Lung (tissue), 12 donors: Measurements from ENCODE around the gene CST7. TPM values are rescaled to one million over a fixed set of nuclear protein-coding genes. Genes with fewer than 3 reads are reported as not detected.

Source experiments
- ATAC-seq: fragments of 200-7000 bp; cut with Tn5 transposase; one replicate; pipeline ENCODE4 v1.9.1; 2020; ENCODE audit warnings: moderate number of reproducible peaks; ENCODE audit not compliant: insufficient read depth, low FRiP score
- DNase-seq, 3 donors: peaks; one replicate each; pipeline ENCODE4 v3.0.0-alpha.2; 2013 to 2017
- H3K27ac ChIP-seq, 2 donors: one replicate each; pipeline ENCODE4 v1.5.1; 2013; ENCODE audit warnings: mild to moderate bottlenecking in 2 of 2, moderate library complexity in 2 of 2, control low read depth in 1 of 2, inconsistent platforms in 1 of 2, low read depth in 1 of 2, low read length in 1 of 2
- H3K27me3 ChIP-seq, 3 donors: one replicate each; pipeline ENCODE4 v1.5.1; 2013; ENCODE audit warnings: low read length in 2 of 3; ENCODE audit not compliant: control insufficient read depth in 3 of 3, insufficient read depth in 3 of 3
- H3K36me3 ChIP-seq, 4 donors: one replicate each; pipeline ENCODE4 v1.5.1; 2013; ENCODE audit warnings: low read length in 4 of 4, mild to moderate bottlenecking in 1 of 4, moderate library complexity in 1 of 4; ENCODE audit not compliant: control insufficient read depth in 4 of 4, insufficient read depth in 4 of 4
- H3K4me1 ChIP-seq, 5 donors: one replicate each; pipeline ENCODE4 v1.5.1; 2013; ENCODE audit warnings: low read length in 5 of 5, mild to moderate bottlenecking in 2 of 5, moderate library complexity in 1 of 5; ENCODE audit not compliant: control insufficient read depth in 5 of 5, insufficient read depth in 5 of 5
- H3K4me3 ChIP-seq: one replicate; pipeline ENCODE4 v1.5.1; 2013; ENCODE audit warnings: mild to moderate bottlenecking, control low read depth, moderate library complexity
- H3K9ac ChIP-seq, 2 donors: one replicate each; pipeline ENCODE4 v1.5.1; 2013; ENCODE audit warnings: low read length in 2 of 2, control low read depth in 1 of 2; ENCODE audit not compliant: insufficient read depth in 1 of 2
- H3K9me3 ChIP-seq, 4 donors: one replicate each; pipeline ENCODE4 v1.5.1; 2013; ENCODE audit warnings: low read length in 3 of 4, mild to moderate bottlenecking in 1 of 4, moderate library complexity in 1 of 4; ENCODE audit not compliant: control insufficient read depth in 4 of 4, insufficient read depth in 3 of 4
- WGBS, 2 donors: extraction: QIAGEN DNeasy Blood & Tissue Kit; methylation state at CpG; one replicate each; pipeline ENCODE4 v1.1.7; 2013; 5-methylcytosine and 5-hydroxymethylcytosine counted together
- polyA plus RNA-seq, 2 donors: library from polyadenylated mRNA; stranded (reverse); fragments of 200-250 nt; gene quantifications; one replicate each; pipeline ENCODE4 v1.2.1, GENCODE V29; 2013
- total RNA-seq, 2 donors: library from RNA; depleted of rRNA in 1 of 2; stranded (reverse); fragments of >200 nt in 1 of 2; gene quantifications; one replicate each; pipeline ENCODE4 v1.2.1, GENCODE V29; 2014 to 2021
- TF ChIP-seq, protein P1 (sequence below): IDR thresholded peaks from 2 replicates; pipeline ENCODE4 v1.5.1; 2012; ENCODE audit warnings: mild to moderate bottlenecking; ENCODE audit errors: control extremely low read depth, extremely low read depth
- donor health status: control.
- donor health status: control.
- donor health status: Bipolar disorder and iron deficiency.
- donor health status: healthy.
- donor health status: DM: yes; HTN: yes; CAD: no.

Gene CST7
- total and polyA plus RNA-seq, 4 donors = 4.7 to 119 (median 8.4) TPM

DNA sequence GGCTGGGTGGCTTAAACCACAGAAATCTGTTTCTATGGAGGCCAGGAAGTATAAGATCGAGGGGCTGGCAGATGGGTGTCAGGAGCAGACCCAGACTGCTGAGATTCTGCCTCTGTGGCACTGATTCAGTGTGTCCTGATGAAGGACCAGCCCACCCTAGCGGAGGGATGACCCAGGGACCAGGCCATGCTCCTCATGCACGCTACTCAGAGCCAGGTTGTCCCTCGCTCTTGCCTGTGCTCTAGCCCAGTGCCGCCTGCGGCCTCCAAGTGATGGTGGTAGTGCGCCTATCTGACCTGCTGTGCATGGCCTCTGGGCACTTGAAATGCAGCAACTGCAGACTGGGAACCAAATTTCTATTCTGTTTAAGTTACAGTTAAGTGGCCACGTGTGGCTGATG lies 56.6 kb downstream of the CST7 start:
- Histone ChIP-seq H3K4me1 (peaks cover 0 to 3% (median 0%) of the 10 kb centered on the region in 5 donors), H3K27ac (no peak overlapping the region), H3K9ac (no peak overlapping the region), H3K4me3 (no peak overlapping the region), H3K36me3 (peaks cover 0 to 31% (median 12%) of the 10 kb centered on the region in 4 donors), H3K27me3 (no peaks in the 10 kb centered on the region), H3K9me3 (peaks cover 0 to 3% (median 0%) of the 10 kb centered on the region in 4 donors)
- TF ChIP-seq, protein P1, sequence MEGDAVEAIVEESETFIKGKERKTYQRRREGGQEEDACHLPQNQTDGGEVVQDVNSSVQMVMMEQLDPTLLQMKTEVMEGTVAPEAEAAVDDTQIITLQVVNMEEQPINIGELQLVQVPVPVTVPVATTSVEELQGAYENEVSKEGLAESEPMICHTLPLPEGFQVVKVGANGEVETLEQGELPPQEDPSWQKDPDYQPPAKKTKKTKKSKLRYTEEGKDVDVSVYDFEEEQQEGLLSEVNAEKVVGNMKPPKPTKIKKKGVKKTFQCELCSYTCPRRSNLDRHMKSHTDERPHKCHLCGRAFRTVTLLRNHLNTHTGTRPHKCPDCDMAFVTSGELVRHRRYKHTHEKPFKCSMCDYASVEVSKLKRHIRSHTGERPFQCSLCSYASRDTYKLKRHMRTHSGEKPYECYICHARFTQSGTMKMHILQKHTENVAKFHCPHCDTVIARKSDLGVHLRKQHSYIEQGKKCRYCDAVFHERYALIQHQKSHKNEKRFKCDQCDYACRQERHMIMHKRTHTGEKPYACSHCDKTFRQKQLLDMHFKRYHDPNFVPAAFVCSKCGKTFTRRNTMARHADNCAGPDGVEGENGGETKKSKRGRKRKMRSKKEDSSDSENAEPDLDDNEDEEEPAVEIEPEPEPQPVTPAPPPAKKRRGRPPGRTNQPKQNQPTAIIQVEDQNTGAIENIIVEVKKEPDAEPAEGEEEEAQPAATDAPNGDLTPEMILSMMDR = no peak
- 85 to 89% methylated on average over 8 of the region's 8 CpGs for WGBS, 2 donors
- ATAC-seq = no peak
- DNase-seq = peak in 1 of 3 donors; percentile 6

DNA sequence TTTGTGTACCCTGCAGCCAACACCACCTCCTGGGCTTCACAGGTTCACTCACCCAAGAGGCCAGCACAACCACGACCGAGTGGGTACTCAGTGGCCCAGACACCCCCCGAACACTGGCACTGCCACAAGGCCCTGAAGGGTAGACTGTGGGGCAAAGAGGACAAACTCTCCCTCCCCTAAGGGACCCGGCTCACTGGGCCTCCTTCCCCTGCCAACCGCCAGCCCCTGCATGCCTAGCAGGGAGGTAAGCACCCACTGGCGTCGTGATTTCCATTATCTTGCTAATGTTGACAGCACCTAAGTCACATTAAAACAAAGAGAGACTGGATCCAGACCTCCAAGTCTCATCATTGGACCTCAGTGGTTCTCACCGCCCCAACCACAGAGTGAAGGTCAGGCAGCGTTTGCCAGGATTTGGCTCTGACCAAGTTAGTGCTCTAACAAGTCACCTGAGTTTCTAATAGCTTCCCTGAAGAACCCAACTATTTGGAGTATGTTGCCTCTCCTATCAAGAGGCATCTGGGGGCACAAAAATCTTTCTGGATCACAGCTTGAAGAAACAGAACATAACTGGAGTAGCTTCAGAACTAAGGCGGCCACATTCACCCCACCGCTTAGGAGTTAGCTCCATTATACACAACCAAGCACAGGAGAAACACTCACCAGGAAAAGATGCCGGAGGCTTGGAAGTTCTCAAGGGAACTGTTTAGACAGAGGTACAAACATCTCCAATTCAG lies 57.5 kb downstream of the CST7 start:
- Histone ChIP-seq H3K9me3 (peaks cover 0 to 3% (median 0%) of the 10 kb centered on the region in 4 donors), H3K27me3 (no peaks in the 10 kb centered on the region)
- no peak for ATAC-seq

DNA sequence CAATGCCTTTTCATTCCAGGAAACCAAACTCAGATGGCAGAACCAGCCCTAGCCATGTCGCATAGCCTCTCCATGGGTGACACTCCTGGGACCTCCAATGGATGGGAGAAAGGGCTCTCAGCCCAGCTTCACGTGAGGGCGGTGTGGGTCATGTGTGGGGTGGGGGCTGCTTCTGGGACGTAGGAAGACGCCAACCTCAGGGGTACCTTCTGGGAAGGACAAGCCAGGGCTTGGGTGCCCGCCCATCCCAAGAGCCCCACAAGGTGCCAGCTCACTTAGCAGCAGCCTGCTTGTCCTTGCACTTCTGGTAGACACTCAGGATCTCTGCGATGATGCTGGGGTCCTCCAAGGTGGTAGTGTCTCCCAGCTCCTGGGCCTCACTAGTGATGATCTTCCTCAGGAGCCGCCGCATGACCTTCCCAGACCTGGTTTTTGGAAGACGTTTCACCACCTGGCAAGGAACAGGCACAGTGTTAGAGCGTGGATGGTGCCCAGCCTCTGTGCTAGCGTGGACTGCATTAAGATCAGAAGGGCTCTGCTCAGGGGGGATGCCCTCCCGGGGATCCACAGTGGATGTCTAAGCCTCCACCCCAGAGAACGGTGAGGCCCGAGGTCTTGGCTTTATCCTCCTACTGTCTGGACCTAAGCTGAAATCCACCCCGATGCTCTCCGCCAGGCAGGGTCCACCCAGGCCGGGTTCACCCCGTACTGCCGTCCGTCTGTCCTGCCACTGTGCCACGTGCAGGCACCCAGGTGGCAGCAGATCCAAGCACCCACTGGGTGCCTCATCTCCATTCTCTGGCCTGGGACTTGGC lies 58.6 kb downstream of the CST7 start:
- 95 to 97% methylated on average over 22 of the region's 22 CpGs for WGBS, 2 donors
- no peak overlapping the region for H3K27ac ChIP-seq
- H3K4me3 ChIP-seq = no peak overlapping the region
- ATAC-seq = no peak
- peaks cover 0 to 2% (median 0%) of the 10 kb centered on the region in 4 donors for H3K9me3 ChIP-seq
- H3K27me3 ChIP-seq = no peaks in the 10 kb centered on the region
- TF ChIP-seq, protein P1 = no peak
- peaks cover 8 to 47% (median 11%) of the 10 kb centered on the region in 4 donors for H3K36me3 ChIP-seq
- no peak overlapping the region for H3K9ac ChIP-seq
- H3K4me1 ChIP-seq = no peaks in the 10 kb centered on the region
- DNase-seq = peak in 1 of 3 donors; percentile 9

More for the DNA sequence above, 57.5 kb downstream of the CST7 start:
- Histone ChIP-seq H3K4me1 (no peaks in the 10 kb centered on the region), H3K36me3 (peaks cover 0 to 36% (median 12%) of the 10 kb centered on the region in 4 donors), H3K4me3 (no peak overlapping the region), H3K27ac (peak overlapping the region in 1 of 2 donors; percentile 58), H3K9ac (no peak overlapping the region)
- TF ChIP-seq, protein P1 = no peak
- DNase-seq = no peak
- WGBS, 2 donors = 86 to 91% methylated on average over 12 of the region's 12 CpGs
